GM13976 (cell line): ENCODE data around the gene CAMKMT.

Experiments
- DNase-seq: peaks from one replicate; pipeline ENCODE4 v3.0.0; 2012; ENCODE audit warnings: low spot score
- in situ Hi-C: fragments of 300-500 bp; cut with MboI; formaldehyde crosslinking; loops from one replicate; pipeline ENCODE4 v1.12.0; 2022; ENCODE audit warnings: low sequenced_read_pairs, mixed read lengths, inconsistent platforms; ENCODE audit not compliant: unreplicated experiment
- TF ChIP-seq, protein P1 (sequence below): IDR thresholded peaks from 2 replicates; pipeline ENCODE4 v1.5.1; 2012; ENCODE audit warnings: borderline replicate concordance, mild to moderate bottlenecking; ENCODE audit not compliant: insufficient read depth; ENCODE audit errors: extremely low read depth, missing control alignments, control extremely low read depth

Gene CAMKMT

DNA sequence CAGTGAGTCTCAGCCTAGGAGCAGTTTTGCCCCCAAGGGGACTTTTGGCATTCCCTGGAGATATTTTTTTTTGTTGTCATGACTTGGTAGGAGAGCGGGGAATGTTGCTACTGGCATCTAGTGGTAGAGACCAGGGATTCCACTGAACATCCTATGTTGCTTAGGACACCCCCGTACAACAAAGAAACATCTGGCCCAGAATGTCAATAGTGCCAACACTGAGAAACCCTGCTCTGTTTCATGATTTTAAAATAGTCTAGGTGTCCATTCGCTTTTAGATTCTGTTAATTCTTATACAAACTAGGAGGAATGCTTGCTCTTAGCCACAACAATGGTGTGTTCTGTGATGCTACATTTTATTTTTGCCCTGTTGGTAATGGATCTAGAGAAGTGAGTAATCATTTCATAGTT, 353.9 kb downstream of the CAMKMT start:
- no peak for DNase-seq
- in situ Hi-C loops = no loop called here
- TF ChIP-seq, protein P1, sequence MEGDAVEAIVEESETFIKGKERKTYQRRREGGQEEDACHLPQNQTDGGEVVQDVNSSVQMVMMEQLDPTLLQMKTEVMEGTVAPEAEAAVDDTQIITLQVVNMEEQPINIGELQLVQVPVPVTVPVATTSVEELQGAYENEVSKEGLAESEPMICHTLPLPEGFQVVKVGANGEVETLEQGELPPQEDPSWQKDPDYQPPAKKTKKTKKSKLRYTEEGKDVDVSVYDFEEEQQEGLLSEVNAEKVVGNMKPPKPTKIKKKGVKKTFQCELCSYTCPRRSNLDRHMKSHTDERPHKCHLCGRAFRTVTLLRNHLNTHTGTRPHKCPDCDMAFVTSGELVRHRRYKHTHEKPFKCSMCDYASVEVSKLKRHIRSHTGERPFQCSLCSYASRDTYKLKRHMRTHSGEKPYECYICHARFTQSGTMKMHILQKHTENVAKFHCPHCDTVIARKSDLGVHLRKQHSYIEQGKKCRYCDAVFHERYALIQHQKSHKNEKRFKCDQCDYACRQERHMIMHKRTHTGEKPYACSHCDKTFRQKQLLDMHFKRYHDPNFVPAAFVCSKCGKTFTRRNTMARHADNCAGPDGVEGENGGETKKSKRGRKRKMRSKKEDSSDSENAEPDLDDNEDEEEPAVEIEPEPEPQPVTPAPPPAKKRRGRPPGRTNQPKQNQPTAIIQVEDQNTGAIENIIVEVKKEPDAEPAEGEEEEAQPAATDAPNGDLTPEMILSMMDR = peak; percentile 3

DNA sequence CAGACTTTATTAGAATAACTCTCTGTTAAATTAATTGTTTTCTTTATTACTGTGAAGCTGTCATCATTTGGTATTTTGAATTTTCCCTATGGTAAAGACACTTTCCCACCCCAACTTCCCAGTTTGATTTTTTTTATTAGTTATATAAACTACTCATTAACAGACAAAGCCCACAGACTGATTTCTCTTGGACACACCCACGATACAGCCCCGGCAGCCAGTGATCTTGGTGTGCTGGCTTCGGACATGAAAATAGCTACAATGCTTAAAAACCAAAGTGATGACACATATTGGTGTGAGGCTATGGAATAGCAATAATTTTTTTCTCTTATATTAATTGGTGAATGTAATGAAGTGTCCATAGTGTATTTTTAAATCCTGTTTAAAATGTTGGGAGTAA, 354.4 kb downstream of the CAMKMT start:
- in situ Hi-C loops = no loop called here
- DNase-seq = no peak
- TF ChIP-seq, protein P1 = no peak

DNA sequence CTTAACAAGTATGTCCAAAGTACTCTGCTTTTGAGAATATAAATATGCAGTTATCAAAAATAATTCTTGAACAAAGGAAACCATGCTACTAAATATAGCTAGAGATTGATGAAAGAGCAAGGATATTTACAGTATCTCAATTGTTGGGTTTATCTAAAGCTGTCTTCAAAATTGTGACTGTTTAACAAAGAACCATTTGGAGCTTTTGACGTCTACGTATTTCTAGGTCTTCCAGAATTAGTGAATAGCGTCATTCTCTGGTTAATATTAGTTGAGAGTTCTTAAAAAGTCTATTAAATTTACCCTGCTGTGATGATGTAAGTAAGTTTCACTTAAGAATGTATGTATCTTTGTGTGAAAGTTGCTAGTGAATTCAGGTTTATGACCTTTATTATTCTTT, 356.7 kb downstream of the CAMKMT start:
- DNase-seq = no peak
- TF ChIP-seq, protein P1 = no peak
- in situ Hi-C loops = no loop called here

DNA sequence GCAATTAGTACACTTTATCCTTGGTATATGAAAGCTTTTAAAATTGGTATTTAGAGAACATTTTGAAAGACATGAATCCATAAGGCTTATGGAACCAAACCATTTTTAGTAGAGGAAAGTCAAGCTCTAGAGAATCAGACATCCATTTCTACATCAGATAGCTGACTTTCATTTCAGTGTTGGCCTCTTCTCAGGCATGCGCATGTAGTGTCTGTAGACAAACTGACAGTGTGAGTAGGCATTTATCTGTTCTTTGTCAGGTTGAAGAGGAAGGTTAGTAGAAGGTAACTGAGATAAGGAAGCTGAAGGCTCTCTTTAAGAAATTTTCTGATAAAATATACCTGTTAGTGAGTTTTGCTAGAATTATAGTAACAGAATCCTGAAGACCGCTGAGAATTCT, 357.8 kb downstream of the CAMKMT start:
- DNase-seq = no peak
- in situ Hi-C loops = no loop called here
- TF ChIP-seq, protein P1 = no peak

DNA sequence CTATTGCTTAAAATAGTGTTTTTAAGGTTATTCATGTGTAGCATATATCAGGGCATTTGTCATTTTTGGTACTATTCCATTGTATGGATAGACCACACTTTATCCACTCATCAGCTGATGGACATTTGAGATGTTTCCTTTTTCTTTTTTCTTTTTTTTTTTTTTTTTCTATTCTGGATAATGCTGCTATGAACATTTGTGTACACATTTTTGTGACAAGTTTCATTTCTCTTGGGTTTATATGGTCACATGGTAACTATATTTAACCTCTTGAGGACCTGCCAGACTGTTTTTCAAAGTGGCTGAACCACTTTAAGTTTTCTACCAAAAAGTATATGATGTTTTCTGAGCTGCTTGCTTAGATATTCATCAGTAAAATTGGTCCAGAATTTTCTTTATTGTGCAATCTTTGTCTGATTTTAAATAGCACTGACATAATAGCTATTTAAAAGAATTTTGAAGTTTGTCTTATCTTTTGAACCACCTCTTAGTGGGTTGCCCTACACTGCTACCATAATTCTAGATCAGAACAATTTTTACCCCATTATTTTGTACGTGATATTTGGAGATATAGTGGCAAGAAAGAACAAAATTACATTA, 360.4 kb downstream of the CAMKMT start:
- in situ Hi-C loops = no loop called here
- TF ChIP-seq, protein P1 = no peak
- DNase-seq = no peak

DNA sequence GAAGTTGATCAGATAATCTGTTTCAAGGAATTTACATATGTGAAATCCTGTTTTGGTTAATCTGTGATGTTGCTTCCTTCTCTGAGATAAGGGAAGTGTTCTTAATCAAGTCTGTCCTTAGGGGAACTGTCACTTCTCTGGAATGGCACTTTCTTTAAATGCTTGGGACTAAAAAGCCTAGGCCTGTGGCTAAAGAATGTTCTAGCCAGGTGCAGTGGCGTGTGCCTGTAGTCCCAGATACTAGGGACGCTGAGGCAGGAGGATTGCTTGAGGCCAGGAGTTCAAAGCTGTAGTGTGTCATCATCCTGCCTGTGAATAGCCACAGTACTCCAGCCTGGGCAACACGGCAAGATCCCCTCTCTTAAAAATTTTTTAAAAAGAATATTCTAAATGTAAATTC, 362.2 kb downstream of the CAMKMT start:
- no peak for DNase-seq
- in situ Hi-C loops = no loop called here
- TF ChIP-seq, protein P1 = no peak

DNA sequence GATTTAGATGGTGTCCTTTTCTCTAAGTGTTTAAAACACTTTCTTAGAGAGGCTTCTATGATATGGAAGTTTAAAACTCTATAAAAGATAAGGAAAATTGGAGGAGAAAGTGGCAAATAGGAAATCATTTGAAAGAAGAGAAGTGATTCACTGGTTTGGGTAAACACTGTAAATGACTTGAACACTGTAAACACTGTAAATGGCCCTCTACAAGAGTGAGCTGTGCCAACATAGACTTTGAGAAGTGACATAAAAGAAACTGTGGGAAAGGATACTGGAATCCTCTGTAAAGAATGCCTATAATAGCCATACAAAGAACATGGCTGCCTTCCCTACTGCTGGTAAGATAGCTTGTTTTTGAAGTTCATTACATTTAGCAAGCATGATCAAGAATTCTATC, 368.8 kb downstream of the CAMKMT start:
- no peak for DNase-seq
- in situ Hi-C loops = no loop called here
- TF ChIP-seq, protein P1 = no peak
